ENCODE data around the gene PTDSS2. TPM values are rescaled to one million over a fixed set of nuclear protein-coding genes. Genes with fewer than 3 reads are reported as not detected.
"Not testable (repeated sequence)": the region's sequence is repeated elsewhere in the genome, so short reads cannot be mapped to it uniquely, and the experiment has no call there.

Gene PTDSS2
- polyA plus RNA-seq (ENCODE audit: insufficient read length in 4 of 4): 10 to 100 TPM; 24.6 to 44.2 (median 37.2) TPM

DNA sequence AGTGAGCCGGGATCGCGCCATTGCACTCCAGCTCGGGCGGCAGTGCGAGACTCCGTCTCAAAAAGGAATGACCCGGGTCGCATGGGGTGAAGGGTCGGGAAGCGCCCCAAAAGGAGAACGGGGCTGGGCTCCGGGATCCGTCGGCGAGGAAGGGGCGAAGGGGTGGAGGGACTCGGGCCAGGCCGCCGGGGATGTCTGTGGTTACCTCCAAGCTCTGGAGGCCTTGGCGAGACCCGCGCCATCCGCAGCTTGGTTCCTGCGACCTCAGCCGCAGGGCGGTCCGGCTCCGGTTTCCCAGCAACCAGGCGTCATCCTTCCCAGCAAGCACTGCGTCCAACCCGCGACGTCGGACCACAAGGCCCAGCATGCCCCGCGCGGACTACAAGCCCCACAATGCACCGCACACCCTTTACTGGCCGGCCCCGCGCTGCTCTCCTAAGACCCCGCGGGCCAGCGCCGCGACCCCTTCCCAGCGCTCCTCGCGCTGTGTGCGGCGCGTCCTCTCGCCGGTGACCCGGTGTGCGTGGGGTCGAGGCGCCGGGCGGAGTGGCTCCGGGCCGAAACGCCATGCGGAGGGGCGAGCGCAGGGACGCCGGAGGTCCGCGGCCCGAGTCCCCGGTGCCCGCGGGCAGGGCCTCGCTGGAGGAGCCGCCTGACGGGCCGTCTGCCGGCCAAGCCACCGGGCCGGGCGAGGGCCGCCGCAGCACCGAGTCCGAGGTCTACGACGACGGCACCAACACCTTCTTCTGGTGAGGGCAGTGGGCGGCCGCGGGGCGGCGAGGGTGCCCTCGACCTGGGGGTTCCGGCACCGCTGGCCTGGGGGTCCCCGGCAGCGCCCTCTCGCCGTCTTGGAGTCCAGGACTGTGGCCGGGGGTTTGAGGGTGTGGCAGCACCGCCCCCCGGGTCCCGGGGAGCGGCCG lies at the start of gene PTDSS2:
PTDSS2 (plus strand) TSS at position 391 of the 920 bp plus-strand sequence; CDS start at position 568, 177 bp downstream.
- DNase-seq (ENCODE audit: low read depth in 4 of 4, low spot score in 2 of 4): peak; percentile 82 to 94 (median 87)

DNA sequence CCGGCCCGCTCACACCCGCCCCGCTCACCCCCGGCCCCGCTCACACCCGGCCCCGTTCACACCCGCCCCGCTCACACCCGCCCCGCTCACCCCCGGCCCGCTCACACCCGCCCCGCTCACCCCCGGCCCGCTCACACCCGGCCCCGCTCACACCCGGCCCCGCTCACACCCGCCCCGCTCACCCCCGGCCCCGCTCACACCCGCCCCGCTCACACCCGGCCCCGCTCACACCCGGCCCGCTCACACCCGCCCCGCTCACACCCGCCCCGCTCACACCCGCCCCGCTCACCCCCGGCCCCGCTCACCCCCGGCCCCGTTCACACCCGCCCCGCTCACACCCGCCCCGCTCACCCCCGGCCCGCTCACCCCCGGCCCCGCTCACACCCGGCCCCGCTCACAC lies 48.9 kb upstream of the PTDSS2 start:
- not testable (repeated sequence) for DNase-seq (ENCODE audit: low read depth in 4 of 4, low spot score in 2 of 4)

DNA sequence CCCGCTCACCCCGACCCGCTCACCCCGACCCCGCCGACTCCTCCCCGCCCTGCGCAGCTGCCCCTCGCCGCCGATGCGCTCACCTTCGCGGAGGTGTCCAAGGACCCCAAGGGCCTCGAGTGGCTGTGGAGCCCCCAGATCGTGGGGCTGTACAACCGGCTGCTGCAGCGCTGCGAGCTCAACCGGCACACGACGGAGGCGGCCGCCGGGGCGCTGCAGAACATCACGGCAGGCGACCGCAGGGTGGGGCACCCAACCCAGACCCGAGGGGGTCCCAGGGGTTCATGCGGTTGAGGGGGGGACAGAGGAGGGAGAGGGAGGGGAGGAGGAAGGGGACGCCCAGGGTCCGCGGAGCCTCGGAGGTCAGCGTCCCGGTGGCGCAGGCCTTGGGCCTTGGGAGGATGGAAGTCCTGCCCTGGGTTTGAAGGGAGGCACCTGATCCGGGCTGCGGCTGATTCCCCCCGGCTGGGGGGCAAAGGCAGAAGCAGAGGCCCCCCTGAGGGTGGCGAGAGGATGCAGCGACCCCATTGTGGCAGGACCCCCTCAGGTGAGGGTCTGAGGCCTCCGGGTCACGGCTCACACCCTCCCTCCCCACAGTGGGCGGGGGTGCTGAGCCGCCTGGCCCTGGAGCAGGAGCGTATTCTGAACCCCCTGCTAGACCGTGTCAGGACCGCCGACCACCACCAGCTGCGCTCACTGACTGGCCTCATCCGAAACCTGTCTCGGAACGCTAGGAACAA lies 46.9 kb upstream of the PTDSS2 start:
- no peak for DNase-seq (ENCODE audit: low read depth in 4 of 4, low spot score in 2 of 4)

DNA sequence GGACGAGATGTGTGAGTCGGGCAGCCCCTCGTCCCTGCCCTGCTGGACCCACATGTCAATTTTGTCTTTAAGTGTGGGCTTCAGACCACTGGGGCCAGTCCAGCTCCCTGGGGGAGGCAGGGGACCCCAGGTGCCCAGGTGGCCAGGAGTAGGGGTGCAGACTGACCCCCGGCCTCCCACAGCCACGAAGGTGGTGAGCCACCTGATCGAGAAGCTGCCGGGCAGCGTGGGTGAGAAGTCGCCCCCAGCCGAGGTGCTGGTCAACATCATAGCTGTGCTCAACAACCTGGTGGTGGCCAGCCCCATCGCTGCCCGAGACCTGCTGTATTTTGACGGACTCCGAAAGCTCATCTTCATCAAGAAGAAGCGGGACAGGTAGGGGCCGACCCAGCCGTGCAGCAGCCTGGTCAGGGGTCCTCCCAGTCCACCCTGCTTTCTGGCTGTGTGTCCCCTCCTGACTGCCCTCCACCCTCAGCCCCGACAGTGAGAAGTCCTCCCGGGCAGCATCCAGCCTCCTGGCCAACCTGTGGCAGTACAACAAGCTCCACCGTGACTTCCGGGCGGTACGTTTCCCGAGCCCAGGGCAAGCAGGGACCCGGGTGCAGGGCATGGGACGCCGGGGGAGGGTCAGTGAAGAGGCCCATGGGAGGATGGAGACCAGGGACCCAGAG lies 46.2 kb upstream of the PTDSS2 start:
- no peak for DNase-seq (ENCODE audit: low read depth in 4 of 4, low spot score in 2 of 4)

DNA sequence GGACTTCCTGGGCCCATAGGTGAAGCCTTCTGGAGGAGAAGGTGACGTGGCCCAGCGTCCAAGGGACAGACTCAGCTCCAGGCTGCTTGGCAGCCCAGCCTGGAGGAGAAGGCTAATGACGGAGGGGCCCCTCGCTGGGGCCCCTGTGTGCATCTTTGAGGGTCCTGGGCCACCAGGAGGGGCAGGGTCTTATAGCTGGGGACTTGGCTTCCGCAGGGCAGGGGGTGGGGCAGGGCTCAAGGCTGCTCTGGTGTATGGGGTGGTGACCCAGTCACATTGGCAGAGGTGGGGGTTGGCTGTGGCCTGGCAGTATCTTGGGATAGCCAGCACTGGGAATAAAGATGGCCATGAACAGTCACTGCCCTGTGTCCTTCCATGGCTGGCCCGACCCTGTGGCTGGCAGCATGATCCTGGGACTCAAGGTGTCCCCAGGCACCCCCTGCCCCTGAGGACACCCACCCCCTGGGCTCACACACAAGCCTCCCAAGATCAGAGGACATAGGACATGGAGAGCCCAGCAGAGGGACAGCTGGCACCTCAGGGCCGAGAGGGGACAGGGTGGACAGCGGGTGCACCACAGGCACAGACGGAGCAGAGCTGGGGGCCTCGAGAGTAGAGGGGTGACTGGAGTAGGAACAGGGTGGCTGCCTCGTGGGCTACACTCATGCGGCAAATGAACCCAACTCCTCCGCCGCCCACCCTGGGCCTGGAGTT lies 45.4 kb upstream of the PTDSS2 start:
- no peak for DNase-seq (ENCODE audit: low read depth in 4 of 4, low spot score in 2 of 4)

DNA sequence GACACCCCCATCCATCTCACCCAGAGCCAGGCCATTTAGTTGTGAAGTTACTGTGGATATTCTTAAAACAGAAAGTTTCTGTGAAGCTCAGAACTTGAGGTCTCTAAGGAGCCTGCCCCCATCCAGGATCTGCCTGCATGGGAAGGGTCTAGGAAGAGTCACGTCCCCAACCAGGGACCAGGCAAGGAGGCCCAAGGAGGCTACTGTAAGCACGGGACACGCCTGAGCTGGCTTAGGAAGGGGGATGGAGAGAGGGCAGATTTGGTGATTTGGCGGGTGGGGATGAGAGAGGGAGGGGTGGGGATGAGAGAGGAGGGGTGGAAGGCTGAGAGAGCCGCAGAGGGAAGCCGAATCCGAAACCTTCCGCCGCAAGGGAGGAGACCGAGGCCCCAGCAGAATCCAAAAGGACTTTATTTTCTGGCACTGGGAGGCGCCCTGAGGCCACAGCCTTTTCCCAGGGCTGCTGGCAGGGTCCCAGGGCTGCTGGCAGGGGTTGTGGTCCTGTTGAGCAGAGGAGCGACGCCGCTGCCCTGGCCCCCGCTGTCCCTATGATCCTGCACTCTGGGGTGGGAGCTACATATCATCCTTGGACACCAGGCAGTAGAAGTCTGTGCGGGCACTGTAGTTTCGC lies 44.6 kb upstream of the PTDSS2 start:
- no peak for DNase-seq (ENCODE audit: low read depth in 4 of 4, low spot score in 2 of 4)

DNA sequence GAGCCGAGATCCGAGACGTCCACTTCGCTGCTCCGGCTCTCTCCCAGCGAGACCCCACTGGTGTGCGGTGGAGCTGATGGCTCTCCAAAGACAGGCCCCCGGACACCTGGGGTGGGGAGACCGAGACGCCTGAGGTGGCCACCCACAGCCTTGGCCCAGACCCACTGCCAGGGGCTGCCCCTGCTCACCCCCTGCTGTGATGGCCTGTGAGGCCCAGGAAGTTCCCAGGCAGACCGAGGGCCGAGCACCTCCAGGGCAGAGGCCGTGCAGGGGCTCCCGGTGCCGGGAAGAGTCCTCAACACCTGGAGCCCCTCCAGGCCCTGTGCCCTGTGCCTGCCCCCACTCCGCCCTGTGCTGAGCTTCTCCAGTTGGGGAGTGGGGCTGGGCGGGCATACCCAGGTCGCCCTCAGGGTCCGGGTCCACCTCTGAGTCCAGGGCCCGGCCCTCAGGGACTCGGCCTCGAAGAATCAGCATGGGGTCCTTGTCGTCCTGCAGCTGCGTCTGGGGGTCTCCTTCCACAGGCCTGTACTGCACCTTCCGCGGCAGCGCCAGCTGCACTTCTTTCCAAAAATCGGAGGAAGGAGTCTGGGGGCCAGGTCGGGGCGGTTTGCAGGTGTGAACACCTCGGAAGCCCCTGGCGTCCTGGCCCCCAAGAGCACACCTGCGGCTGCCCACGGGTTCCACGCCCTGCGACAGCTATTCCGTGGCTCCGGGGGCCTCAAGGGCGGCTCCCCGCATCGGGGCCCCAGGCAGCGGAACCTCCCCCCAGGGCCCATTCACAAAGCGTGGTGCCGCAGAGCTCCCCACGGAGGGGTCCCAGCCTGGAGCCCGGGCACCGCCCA lies 43.9 kb upstream of the PTDSS2 start:
- no peak for DNase-seq (ENCODE audit: low read depth in 4 of 4, low spot score in 2 of 4)

DNA sequence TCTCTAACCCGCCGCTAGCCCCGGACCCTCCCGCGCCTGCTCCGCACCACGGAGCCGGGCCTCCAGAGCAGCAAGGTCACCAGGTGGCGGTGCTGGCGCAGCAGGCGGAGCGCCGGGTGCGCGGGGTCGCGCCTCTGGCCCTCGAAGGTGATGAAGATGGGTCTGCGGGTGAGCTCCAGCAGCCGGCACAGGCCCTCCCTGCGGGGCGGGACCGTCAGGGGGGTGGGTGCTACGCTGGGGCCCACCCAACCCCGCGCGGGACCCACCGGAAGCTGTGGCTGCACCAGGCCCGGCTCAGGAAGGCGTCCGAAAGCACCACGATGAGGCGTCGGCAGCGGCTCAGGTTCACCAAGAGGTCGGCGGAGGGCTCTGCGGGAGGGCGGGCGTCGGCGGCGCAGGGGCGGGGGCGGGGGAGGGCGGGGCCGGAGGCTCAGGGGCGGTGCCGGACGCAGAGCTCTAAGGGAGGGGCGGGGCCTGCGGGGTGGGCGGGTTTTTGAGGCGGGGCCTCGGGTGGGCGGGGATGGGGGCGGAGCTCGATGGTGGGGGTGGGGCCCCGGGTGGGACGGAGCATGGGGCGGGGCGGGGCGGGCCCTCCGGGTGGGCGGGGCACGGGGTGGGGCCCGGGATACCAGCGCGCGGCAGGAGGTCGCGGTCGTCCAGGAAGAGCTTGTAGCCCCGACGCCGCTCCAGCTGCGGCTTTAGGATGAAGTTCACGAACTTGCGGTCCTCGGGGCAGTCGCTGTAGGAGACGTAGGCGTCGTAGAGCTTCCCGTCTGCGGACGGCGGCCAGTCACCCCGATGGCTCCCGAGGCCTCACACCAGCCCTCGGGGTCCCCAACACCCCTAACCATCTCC lies 43.1 kb upstream of the PTDSS2 start:
- no peak for DNase-seq (ENCODE audit: low read depth in 4 of 4, low spot score in 2 of 4)

DNA sequence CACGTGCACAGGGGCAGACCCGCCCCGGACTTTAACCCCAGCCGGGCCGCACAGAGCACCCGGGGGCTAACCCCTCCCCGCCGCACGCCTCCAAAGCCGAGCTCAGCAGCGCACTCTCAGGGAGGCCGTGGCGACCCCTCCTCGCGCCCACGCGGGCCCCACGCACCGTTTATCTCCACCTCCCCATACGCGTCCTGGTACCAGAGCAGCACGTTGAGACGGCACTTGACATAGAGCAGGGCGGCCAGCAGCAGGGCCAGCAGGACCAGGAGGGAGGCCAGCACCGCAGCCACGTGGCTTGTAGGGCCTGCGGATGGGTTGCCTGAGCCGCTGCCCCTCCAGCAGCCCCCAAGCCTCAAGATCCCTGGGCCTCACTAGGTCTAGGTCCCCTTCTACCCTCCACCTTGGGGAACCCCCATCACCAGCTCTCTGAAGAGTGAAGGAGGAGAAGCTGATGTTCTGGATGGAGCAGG lies 42.4 kb upstream of the PTDSS2 start:
- DNase-seq (ENCODE audit: low read depth in 4 of 4, low spot score in 2 of 4): no peak

DNA sequence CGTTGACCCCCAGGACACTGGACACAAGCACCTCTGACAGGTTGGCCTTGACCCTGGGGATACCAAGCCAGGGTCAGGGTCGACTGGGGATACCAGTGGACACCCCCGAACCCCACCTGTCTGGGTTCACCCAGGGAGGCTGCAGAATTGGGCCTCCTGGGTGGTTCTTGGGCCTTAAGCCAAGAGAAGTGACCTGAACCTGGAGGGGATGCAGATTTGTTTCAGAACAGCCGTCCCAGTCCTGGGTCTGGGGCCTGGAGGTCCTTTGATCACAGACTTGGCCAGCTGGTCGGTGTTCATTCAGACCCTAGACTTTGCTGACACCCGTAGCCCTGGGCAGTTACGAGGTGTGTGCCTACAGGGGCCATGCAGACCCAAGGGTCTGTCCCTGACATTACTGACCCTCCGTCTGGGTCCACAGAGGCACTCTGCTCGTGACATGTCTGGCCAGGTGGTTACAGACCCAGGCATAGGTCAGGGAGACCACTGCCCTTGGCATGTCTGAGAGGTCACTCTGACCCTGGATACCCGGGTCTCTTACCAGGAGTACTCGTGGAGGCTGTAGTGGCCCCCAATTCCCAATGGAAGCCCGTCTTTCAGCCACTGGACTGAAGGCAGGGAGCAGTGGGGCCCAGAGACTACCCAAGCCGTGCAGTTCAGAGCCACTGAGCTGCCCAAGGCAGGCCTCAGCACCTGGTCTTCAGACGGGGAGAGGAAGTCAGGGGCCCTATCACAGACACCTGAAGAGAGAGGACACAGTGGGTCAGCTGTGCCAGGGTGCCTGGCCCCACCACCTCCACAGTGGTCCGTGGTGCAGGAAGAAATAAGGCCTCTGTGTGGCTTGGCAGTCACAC lies 41.7 kb upstream of the PTDSS2 start:
- DNase-seq (ENCODE audit: low read depth in 4 of 4, low spot score in 2 of 4): no peak

DNA sequence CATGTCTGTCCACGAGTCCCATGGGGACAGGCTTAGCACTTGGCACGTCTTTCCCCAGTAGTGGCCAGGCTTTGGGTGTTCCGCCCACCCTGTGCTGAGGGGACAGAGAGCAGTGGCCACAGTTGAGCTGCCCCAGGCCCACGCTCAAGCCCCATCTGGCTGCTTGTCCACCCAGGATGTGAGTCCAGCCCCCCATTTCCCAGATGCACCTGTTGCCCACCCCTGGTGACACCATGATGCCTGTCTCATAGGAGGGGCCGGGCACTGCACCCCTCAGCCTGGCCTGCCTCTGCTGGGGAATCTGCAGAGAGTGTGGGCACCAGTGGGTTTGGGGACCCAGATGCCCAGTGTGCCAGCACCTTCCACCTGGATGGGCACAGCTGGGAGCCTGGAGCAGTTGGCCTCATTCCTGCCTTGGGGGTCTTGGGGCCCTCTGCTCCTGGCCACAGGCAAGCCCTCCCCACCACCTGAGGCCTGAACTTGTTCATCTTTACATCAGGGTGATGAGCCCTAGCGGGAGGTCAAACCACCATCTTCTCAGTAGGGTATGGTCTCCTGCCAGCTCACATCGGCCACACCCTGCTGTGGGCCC lies 41.0 kb upstream of the PTDSS2 start:
- DNase-seq (ENCODE audit: low read depth in 4 of 4, low spot score in 2 of 4): no peak

DNA sequence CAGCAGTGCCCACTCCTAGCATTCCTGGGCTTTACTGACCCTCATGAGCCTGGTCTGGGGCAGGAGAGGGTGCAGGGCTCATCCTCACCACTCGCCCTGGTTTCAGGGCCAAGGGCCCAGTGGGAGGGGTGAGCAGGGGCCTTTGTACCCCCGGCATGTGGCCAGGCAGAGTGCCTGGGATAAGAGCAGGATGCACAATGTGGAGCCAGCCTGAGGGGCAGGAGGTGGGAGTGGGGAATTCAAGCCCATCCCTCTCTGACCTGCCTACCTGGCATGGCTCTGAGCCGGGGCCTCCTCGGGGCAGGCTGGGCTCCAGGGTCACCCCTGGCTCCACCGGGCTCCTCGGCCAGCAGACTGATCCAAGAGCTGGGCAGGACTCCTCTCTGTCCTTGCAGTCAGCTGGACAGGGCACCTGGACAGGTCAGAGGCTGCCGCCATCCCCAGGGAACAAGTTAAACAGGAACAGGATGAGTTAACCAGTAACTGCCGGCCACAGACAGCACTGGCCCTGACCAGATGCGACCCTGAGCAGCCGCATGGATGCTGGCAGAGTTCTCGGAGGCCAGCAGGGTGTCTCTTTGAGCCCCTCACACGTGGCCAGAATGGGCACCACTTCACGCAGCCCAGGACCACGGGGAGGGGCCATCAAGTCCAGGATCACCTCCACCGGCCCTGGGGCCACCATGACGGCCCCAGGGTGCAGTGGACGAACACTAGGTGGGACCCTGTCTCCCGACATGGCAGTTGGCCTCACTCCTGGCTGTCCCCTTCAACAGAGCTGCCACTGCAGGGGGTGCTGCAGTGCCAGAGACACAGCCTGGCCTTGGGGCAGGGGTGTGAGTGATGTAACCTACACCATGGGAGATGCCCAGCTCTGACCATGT lies 40.2 kb upstream of the PTDSS2 start:
- DNase-seq (ENCODE audit: low read depth in 4 of 4, low spot score in 2 of 4): no peak

DNA sequence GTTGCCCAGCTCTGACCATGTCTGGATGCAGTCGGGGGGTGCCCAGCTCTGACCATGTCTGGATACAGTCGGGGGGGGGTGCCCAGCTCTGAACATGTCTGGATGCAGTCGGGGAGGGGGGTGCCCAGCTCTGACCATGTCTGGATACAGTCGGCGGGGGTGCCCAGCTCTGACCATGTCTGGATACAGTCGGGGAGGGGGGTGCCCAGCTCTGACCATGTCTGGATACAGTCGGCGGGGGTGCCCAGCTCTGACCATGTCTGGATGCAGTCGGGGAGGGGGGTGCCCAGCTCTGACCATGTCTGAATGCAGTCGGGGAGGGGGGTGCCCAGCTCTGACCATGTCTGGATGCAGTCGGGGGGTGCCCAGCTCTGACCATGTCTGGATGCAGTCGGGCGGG lies 39.4 kb upstream of the PTDSS2 start:
- not testable (repeated sequence) for DNase-seq (ENCODE audit: low read depth in 4 of 4, low spot score in 2 of 4)

DNA sequence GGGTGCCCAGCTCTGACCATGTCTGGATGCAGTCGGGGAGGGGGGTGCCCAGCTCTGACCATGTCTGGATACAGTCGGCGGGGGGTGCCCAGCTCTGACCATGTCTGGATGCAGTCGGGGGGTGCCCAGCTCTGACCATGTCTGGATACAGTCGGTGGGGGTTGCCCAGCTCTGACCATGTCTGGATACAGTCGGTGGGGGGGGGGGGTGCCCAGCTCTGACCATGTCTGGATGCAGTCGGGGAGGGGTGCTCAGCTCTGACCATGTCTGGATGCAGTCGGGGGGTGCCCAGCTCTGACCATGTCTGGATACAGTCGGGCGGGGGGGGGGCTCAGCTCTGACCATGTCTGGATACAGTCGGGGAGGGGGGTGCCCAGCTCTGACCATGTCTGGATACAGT lies 38.6 kb upstream of the PTDSS2 start:
- not testable (repeated sequence) for DNase-seq (ENCODE audit: low read depth in 4 of 4, low spot score in 2 of 4)

DNA sequence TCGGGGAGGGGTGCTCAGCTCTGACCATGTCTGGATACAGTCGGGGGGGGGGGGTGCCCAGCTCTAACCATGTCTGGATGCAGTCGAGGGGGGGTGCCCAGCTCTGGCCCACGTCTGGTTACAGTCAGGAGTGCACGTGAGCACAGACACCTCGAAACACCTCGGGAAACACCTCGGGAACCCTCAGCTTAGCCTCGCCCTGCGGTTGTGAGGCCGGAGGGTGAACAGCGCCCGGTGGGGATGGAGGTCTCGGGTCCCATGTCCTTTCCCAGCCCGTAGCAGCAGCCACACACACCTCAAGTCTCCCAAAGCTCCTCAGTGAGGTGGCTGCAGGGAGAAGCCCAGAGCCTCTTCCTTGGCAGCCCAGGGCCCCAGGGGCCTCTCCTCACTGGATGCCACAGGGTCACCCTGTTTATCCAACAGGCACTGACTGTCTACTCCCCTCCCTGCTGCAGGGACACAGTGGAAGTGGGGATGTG lies 37.4 kb upstream of the PTDSS2 start:
- no peak for DNase-seq (ENCODE audit: low read depth in 4 of 4, low spot score in 2 of 4)
